HL-60 (cell line): Measurements from ENCODE around the gene N4BP2L2.

Experiments
- DNase-seq, 2 experiments: peaks; one replicate each; pipeline ENCODE4 v3.0.0-alpha.2; 2010 to 2020; ENCODE audit warnings: low read depth in 1 of 2, low spot score in 1 of 2
- H3K27ac ChIP-seq: fragments of 250-450 bp; sonication (Bioruptor Pico); replicated peaks from 2 replicates; pipeline ENCODE4 v1.5.1; 2020; ENCODE audit warnings: mild to moderate bottlenecking, moderate library complexity
- H3K27me3 ChIP-seq: fragments of 250-450 bp; sonication (Bioruptor Pico); 2 replicates; pipeline ENCODE4 v1.5.1; 2021; ENCODE audit warnings: mild to moderate bottlenecking, moderate library complexity; ENCODE audit not compliant: insufficient read depth, poor library complexity, severe bottlenecking
- H3K4me3 ChIP-seq: replicated peaks from 2 replicates; pipeline ENCODE4 v1.5.1; 2011; ENCODE audit warnings: mild to moderate bottlenecking, control low read depth, low read length; ENCODE audit not compliant: insufficient read depth
- CTCF ChIP-seq: IDR thresholded peaks from one replicate; pipeline ENCODE4 v1.5.1; 2011; ENCODE audit warnings: low read length, control low read depth, inconsistent platforms; ENCODE audit not compliant: insufficient read depth
- GABPA ChIP-seq: IDR thresholded peaks from 2 replicates; pipeline ENCODE4 v1.6.1; 2012; ENCODE audit warnings: low read depth
- POLR2AphosphoS5 ChIP-seq: IDR thresholded peaks from 2 replicates; pipeline ENCODE4 v1.6.1; 2012; ENCODE audit warnings: low read depth
- REST ChIP-seq: IDR thresholded peaks from 2 replicates; pipeline ENCODE4 v1.6.1; 2012; ENCODE audit warnings: low read depth; ENCODE audit not compliant: insufficient replicate concordance
- SPI1 ChIP-seq: IDR thresholded peaks from 2 replicates; pipeline ENCODE4 v1.6.1; 2012; ENCODE audit warnings: low read depth, mild to moderate bottlenecking, borderline replicate concordance

Gene N4BP2L2

GRCh38 chr13:32413284-32413683, 125.3 kb downstream of the N4BP2L2 start:
- Histone ChIP-seq H3K27me3 (no peaks in the 10 kb centered on the region), H3K27ac (no peak overlapping the region), H3K4me3 (no peak overlapping the region)
- no peak for DNase-seq
- no peak for TF ChIP-seq POLR2AphosphoS5
- TF ChIP-seq GABPA, result no peak
- TF ChIP-seq SPI1, result no peak
- no peak for TF ChIP-seq CTCF
- no peak for TF ChIP-seq REST

- H3K27ac ChIP-seq, result no peak overlapping the region
- H3K4me3 ChIP-seq, result no peak overlapping the region
- TF ChIP-seq GABPA (no peak), POLR2AphosphoS5 (no peak), SPI1 (no peak), REST (no peak), CTCF (no peak)
- H3K27me3 ChIP-seq, result no peaks in the 10 kb centered on the region
- no peak for DNase-seq
These were observed 128.8 kb downstream of the N4BP2L2 start for GRCh38 chr13:32409561-32410421.

- no peaks in the 10 kb centered on the region for H3K27me3 ChIP-seq
- H3K4me3 ChIP-seq, result no peak overlapping the region
- TF ChIP-seq REST, result no peak
- TF ChIP-seq SPI1, result no peak
- DNase-seq, result no peak
- H3K27ac ChIP-seq, result no peak overlapping the region
These were observed 129.6 kb downstream of the N4BP2L2 start for GRCh38 chr13:32409001-32409313.
